ENCODE measurements around the gene CCDC97. TPM values are rescaled to one million over a fixed set of nuclear protein-coding genes. Genes with fewer than 3 reads are reported as not detected.

Gene CCDC97
- total RNA-seq, 4 donors from 2014 or later = 11.6 to 19.6 (median 13.7) TPM

DNA sequence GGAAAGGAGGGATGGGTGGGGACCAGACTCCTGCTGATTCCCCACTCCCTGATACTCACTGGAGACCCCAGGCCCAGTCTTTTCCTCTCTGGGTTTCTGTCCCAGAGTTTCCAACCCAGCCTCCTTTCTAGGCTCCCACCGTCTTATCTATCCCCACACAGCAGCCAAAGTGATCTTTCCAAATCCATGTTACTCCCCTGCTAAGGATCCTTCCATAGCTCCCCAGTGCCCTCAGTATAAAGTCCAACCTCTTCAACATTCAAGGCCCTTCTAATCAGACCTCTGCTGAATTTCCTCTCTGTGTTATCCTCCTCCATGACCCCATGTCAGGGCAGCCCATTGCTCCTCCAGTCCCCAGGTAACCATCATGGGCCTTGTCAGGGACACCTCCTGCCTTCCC, 45.1 kb downstream of the CCDC97 start:
- intact Hi-C loops (cut with DNase I; ENCODE audit: low total_unique reads) = no loop called here
- no peak for DNase-seq (ENCODE audit: low spot score in 2 of 2)
- TF ChIP-seq, protein P1, sequence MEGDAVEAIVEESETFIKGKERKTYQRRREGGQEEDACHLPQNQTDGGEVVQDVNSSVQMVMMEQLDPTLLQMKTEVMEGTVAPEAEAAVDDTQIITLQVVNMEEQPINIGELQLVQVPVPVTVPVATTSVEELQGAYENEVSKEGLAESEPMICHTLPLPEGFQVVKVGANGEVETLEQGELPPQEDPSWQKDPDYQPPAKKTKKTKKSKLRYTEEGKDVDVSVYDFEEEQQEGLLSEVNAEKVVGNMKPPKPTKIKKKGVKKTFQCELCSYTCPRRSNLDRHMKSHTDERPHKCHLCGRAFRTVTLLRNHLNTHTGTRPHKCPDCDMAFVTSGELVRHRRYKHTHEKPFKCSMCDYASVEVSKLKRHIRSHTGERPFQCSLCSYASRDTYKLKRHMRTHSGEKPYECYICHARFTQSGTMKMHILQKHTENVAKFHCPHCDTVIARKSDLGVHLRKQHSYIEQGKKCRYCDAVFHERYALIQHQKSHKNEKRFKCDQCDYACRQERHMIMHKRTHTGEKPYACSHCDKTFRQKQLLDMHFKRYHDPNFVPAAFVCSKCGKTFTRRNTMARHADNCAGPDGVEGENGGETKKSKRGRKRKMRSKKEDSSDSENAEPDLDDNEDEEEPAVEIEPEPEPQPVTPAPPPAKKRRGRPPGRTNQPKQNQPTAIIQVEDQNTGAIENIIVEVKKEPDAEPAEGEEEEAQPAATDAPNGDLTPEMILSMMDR (IDR thresholded peaks at IDR 0.05) = no peak
- no peak for TF ChIP-seq POLR2A (IDR thresholded peaks at IDR 0.05)
- WGBS, 2 donors = 86 to 92% methylated on average over 1 of the region's 1 CpG
- H3K4me3 ChIP-seq (ENCODE audit: low read depth, poor library complexity, severe bottlenecking) = no peak overlapping the region

DNA sequence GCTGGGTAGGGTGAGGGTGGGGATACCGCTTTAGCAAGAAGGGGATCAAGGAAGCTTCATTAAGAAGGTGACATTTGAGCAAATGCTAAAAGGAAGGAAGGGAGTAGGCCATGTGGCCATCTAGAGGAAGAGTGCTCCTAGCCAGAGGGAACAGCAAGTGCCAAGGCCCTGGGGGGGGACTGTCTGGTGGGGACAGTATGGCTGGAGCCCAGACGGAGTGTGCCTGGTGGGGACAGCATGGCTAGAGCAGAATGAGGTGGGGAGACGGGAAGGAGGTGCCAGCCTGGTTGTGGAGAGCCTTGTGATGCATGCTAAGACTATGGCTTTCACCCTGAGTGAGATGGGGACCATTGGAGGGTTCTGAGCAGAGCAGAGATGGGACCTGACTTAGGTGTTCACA, 45.8 kb downstream of the CCDC97 start:
- intact Hi-C loops (cut with DNase I; ENCODE audit: low total_unique reads) = no loop called here
- DNase-seq (ENCODE audit: low spot score in 2 of 2) = no peak
- TF ChIP-seq, protein P1 (IDR thresholded peaks at IDR 0.05) = no peak
- no peak for TF ChIP-seq POLR2A (IDR thresholded peaks at IDR 0.05)
- H3K4me3 ChIP-seq (ENCODE audit: low read depth, poor library complexity, severe bottlenecking) = no peak overlapping the region
- WGBS, 2 donors = 69 to 83% methylated on average over 3 of the region's 3 CpGs

DNA sequence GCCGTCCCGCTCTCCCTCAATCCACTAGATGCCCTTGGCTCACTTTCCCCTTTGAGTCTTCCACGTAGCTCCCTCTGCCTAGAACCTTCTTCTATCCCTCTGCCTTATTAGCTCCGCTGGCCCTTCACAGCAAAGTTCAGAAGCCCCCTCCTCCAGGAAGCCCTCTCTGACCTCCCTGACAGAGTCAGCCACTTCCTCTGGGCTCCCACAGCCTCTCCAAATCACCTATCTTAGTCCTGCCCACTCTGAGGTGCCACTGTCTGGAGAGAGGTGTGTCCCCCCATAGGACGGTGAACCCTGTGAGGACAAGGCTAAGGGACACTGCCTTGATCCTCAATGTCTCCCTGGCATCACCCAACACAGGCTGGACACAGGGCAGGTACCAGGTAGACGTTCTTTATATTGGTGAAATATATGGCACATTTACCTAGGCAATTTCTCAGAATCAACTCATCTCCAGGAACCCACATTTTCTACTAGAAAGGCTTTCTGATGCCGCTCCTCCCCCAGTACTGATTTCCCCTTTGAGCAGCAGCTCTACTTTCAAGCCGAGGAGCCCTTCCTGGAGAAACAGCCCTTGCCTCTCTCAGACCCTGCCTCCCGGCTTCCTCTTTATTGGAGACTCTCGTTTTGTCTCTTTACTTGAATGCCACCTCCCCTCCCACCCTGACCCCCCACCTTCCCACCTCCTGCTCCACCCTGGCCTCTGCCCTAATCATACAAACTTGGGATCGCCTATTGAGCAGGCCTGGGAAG, 47.2 kb downstream of the CCDC97 start:
- intact Hi-C loops (cut with DNase I; ENCODE audit: low total_unique reads) = no loop called here
- no peak overlapping the region for H3K4me3 ChIP-seq (ENCODE audit: low read depth, poor library complexity, severe bottlenecking)
- DNase-seq (ENCODE audit: low spot score in 2 of 2) = no peak
- TF ChIP-seq, protein P1 (IDR thresholded peaks at IDR 0.05) = no peak
- no peak for TF ChIP-seq POLR2A (IDR thresholded peaks at IDR 0.05)
- 83 to 88% methylated on average over 11 of the region's 11 CpGs for WGBS, 2 donors

DNA sequence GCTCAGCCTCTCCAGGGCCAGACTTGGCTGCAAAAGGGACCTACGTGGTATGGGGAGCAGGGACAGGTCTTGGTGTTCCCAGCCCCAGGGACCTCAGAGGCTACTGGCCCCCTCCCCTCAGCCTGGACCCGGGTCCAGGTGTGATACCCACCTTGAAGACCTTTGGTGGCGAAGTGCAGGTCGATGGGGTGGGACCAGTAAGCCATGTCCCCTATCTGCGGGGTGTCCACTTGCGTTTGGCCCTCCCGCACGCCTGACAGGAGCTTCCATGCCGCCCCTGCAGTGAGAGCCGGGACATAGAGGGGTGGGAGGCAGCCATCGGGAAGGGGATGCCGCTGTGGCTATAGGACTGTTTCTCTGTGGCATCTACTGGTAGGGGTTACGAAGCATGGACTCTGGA, 47.8 kb downstream of the CCDC97 start:
- TF ChIP-seq, protein P1 (IDR thresholded peaks at IDR 0.05) = no peak
- TF ChIP-seq POLR2A (IDR thresholded peaks at IDR 0.05) = no peak
- intact Hi-C loops (cut with DNase I; ENCODE audit: low total_unique reads) = no loop called here
- H3K4me3 ChIP-seq (ENCODE audit: low read depth, poor library complexity, severe bottlenecking) = no peak overlapping the region
- WGBS, 2 donors = 85 to 97% methylated on average over 9 to 11 of the region's 13 CpGs
- no peak for DNase-seq (ENCODE audit: low spot score in 2 of 2)

DNA sequence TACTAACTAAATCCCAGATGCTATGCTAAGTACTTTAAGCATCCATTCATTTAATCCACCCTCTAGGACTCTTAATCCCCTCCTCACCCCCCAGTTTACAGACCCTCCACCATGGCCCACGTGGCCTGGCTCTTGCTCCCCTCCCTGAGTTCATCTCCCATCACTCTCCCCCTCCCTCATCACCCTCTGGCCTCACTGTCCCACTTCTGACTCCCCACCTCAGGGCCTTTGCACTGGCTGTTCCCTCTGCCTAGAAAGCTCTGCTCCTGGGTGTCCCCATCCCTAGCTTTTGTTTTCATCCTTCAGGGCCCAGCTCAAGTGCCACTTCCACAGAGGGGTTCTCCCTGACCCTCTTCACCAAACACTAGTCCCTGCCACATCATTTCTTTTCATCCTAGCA, 49.8 kb downstream of the CCDC97 start:
- intact Hi-C loops (cut with DNase I; ENCODE audit: low total_unique reads) = no loop called here
- no peak for DNase-seq (ENCODE audit: low spot score in 2 of 2)
- 94 to 96% methylated on average over 1 of the region's 1 CpG for WGBS, 2 donors
- TF ChIP-seq POLR2A (IDR thresholded peaks at IDR 0.05) = no peak
- TF ChIP-seq, protein P1 (IDR thresholded peaks at IDR 0.05) = no peak
- H3K4me3 ChIP-seq (ENCODE audit: low read depth, poor library complexity, severe bottlenecking) = no peak overlapping the region

All from lower leg skin (tissue), 4 donors.